A549 (cell line): ENCODE results near the gene PPM1H. TPM values are rescaled to one million over a fixed set of nuclear protein-coding genes. Genes with fewer than 3 reads are reported as not detected.

Experiments used
- ATAC-seq, 2 experiments: fragments of 200-7000 bp in 1 of 2; fragments of >200 bp in 1 of 2; cut with Nextera tagmentation in 1 of 2; cut with Tn5 transposase in 1 of 2; 3 replicates each; pipeline versions ENCODE4 v1.8.0 to v1.9.1; 2018 to 2020; ENCODE audit warnings: mild to moderate bottlenecking in 1 of 2, moderate library complexity in 1 of 2
- CTCF ChIA-PET: fragments of 300-600 bp; sonication (Branson Sonifier 250); formaldehyde crosslinking; extraction: SDS; loops from one replicate; lab custom pipeline; 2021; ENCODE audit warnings: antibody characterized with exemption, inconsistent platforms; lab: Yijun Ruan, JAX
- POLR2A ChIA-PET: fragments of 350-600 bp; formaldehyde crosslinking; extraction: SDS; loops from one replicate; lab custom pipeline; 2021; ENCODE audit warnings: antibody characterized with exemption, inconsistent platforms; lab: Yijun Ruan, JAX
- DNase-seq, 2 experiments: peaks; one replicate each; pipeline versions ENCODE4 v3.0.0 to v3.0.0-alpha.2; 2011 to 2016; ENCODE audit warnings: low read depth in 1 of 2, low spot score in 1 of 2
- FAIRE-seq: peaks from 2 replicates; lab custom pipeline; 2011; peaks lifted over from hg19 to GRCh38; lab: Jason Lieb, UNC
- H3K27ac ChIP-seq, 2 experiments: fragments of >200 bp; sonication (Bioruptor Twin); formaldehyde crosslinking; 3 replicates each; pipeline ENCODE4 v1.5.1; 2016 to 2017
- H3K4me1 ChIP-seq: fragments of >200 bp; sonication (Bioruptor Twin); formaldehyde crosslinking; 3 replicates; pipeline ENCODE4 v1.6.1; 2016
- H3K4me2 ChIP-seq: fragments of >200 bp; sonication (Bioruptor Twin); formaldehyde crosslinking; 3 replicates; pipeline ENCODE4 v1.6.1; 2016
- H3K4me3 ChIP-seq: fragments of >200 bp; sonication (Bioruptor Twin); formaldehyde crosslinking; 3 replicates; pipeline ENCODE4 v1.5.1; 2016
- H3K9me3 ChIP-seq: fragments of >200 bp; sonication (Bioruptor Twin); formaldehyde crosslinking; 3 replicates; pipeline ENCODE4 v1.6.1; 2016
- CEBPB ChIP-seq, 2 experiments: fragments of >200 bp in 1 of 2; sonication (Bioruptor Twin) in 1 of 2; formaldehyde crosslinking in 1 of 2; IDR thresholded peaks; 2 replicates each; pipeline ENCODE4 v1.6.1; 2012 to 2016
- EHF ChIP-seq: fragments of 250-450 bp; sonication (Bioruptor Pico); IDR thresholded peaks from 2 replicates; pipeline ENCODE4 v1.5.0; 2020; ENCODE audit warnings: mild to moderate bottlenecking
- ESRRA ChIP-seq: fragments of 150-350 bp; IDR thresholded peaks from 2 replicates; pipeline ENCODE4 v1.6.1; 2014; ENCODE audit warnings: mild to moderate bottlenecking, low read length, borderline replicate concordance
- FOSL2 ChIP-seq, 2 experiments: fragments of 450-650 bp in 1 of 2; fragments of >200 bp in 1 of 2; sonication (Bioruptor Twin) in 1 of 2; formaldehyde crosslinking; IDR thresholded peaks; 2 replicates each; pipeline versions ENCODE4 v1.5.0 to v1.6.1; 2016 to 2020; ENCODE audit warnings: mild to moderate bottlenecking in 1 of 2, moderate library complexity in 1 of 2
- HDAC2 ChIP-seq: fragments of 200-600 bp; sonication (generic); IDR thresholded peaks from 2 replicates; pipeline ENCODE4 v1.6.1; 2016
- JUN ChIP-seq, 2 experiments: fragments of >200 bp; sonication (Bioruptor Twin); formaldehyde crosslinking; IDR thresholded peaks; 2 replicates in 1 of 2; 3 replicates in 1 of 2; pipeline ENCODE4 v1.6.1; 2016 to 2017
- KDM1A ChIP-seq: fragments of 200-600 bp; sonication (generic); IDR thresholded peaks from 2 replicates; pipeline ENCODE4 v1.6.1; 2016; ENCODE audit warnings: low read depth, mild to moderate bottlenecking
- MAFK ChIP-seq: fragments of 450-650 bp; IDR thresholded peaks from 2 replicates; pipeline ENCODE4 v1.6.1; 2014; ENCODE audit not compliant: partially characterized antibody
- PBX3 ChIP-seq: IDR thresholded peaks from 2 replicates; pipeline ENCODE4 v1.6.1; 2012
- POLR2A ChIP-seq: IDR thresholded peaks from 2 replicates; pipeline ENCODE4 v1.6.1; 2012; ENCODE audit warnings: mild to moderate bottlenecking, low read length
- REST ChIP-seq: fragments of 200-600 bp; sonication (generic); IDR thresholded peaks from 2 replicates; pipeline ENCODE4 v1.6.1; 2016; ENCODE audit warnings: antibody characterized with exemption, mild to moderate bottlenecking, moderate library complexity
- SMC3 ChIP-seq: fragments of >200 bp; sonication (Bioruptor Twin); formaldehyde crosslinking; IDR thresholded peaks from 3 replicates; pipeline ENCODE4 v1.6.1; 2018; ENCODE audit warnings: inconsistent platforms
- TP53 ChIP-seq: fragments of 250-450 bp; sonication (Bioruptor Pico); IDR thresholded peaks from 2 replicates; pipeline ENCODE4 v1.5.0; 2021; ENCODE audit warnings: mild to moderate bottlenecking, moderate library complexity
- ZC3H11A ChIP-seq: fragments of 450-650 bp; IDR thresholded peaks from 2 replicates; pipeline ENCODE4 v1.6.1; 2014; ENCODE audit warnings: antibody characterized with exemption, mild to moderate bottlenecking
- ZFP36 ChIP-seq: fragments of 450-650 bp; IDR thresholded peaks from 2 replicates; pipeline ENCODE4 v1.6.1; 2014; ENCODE audit warnings: borderline replicate concordance; ENCODE audit not compliant: partially characterized antibody
- ZNF302 ChIP-seq: fragments of 250-450 bp; sonication (Bioruptor Pico); IDR thresholded peaks from 2 replicates; pipeline ENCODE4 v1.9.0; 2021; ENCODE audit warnings: inconsistent platforms, mild to moderate bottlenecking, moderate library complexity
- WGBS: methylation state at CpG from one replicate; pipeline ENCODE4 v1.1.6; 2017; ENCODE audit errors: missing lambda C conversion rate; 5-methylcytosine and 5-hydroxymethylcytosine counted together
- polyA plus RNA-seq, 4 experiments: library from polyadenylated mRNA; depleted of rRNA in 3 of 4; stranded (reverse); fragments of >200 nt; fragmentation: RNase III in 1 of 4; extraction: RNeasy Plus Mini Kit Qiagen cat#74134 plus additional on column Dnase treatment in 1 of 4; gene quantifications; 2 replicates in 3 of 4; 3 replicates in 1 of 4; pipeline ENCODE4 v1.2.3, GENCODE V29; 2011 to 2017
- TF ChIP-seq, protein P1 (sequence below): fragments of 450-650 bp; IDR thresholded peaks from 2 replicates; pipeline ENCODE4 v1.6.1; 2014; ENCODE audit warnings: antibody characterized with exemption
- TF ChIP-seq, protein P2 (sequence below): fragments of >200 bp; sonication (Bioruptor Twin); formaldehyde crosslinking; IDR thresholded peaks from 2 replicates; pipeline ENCODE4 v1.6.1; 2016

The PPM1H gene
- polyA plus RNA-seq, 2 of the 4 experiments (the other 2 are of a cell fraction): 7.8 TPM

DNA sequence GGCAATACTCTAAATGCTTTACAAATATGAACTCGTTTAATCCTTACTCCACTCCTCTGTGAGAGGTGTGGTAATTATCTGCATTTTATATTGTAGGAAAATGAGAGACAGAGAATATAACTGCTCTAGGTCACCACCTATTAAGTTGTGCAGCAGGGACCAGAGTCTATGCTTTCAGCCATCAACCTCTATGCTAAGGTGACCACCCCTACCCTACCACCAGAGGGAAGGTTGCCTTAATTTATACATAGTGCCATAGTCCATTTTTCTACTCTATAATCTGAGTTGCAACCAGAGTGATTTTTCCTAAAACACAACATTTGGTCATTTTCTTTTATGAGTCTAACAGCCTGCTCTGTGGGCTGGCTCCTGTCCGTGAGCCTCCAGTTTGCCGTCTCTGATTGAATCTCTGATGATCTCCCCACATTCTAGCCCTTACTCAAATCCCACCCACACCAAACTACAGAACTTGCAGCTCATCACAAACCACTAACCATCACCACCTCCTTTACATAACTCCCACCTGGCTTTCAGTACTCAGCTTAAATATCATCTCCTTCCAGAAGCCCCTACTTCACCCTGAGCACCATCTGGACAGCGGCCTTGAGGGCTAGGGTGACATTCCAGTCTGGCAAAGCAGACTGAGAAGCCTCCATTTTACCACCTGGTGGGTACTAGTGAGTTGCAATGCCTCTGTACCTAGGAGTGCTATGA, 126.6 kb downstream of the PPM1H start:
- peak; percentile 30 to 44; a peak in 4 of 6 replicates for ATAC-seq

DNA sequence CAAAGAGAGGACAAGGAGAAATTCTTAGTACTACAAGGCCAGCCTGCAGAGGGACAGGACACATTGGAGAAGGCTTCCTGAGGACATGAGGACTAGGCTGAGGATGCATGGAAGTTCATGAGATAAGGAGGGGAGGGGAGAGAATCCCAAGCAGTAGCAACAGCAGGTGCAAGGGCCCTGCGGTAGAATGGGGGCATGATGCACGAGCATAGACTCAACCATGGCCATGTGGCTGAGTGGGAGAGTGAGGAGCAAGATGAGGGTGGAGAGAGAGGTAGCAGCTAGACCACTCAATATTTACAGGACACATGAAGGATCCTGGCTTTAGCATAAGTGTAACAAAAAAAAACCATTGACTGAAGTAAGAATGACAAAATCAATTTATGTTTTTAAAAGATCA, 128.1 kb downstream of the PPM1H start:
- H3K4me1 ChIP-seq: no peaks in the 10 kb centered on the region
- no peak for DNase-seq
- no peak for TF ChIP-seq TP53 (CRISPR knock-in tag)
- TF ChIP-seq ZNF302 (CRISPR knock-in tag): no peak
- TF ChIP-seq ZFP36: no peak
- no peak for TF ChIP-seq FOSL2 (IDR thresholded peaks at IDR 0.05)
- no peak for TF ChIP-seq FOSL2 (CRISPR knock-in tag; IDR thresholded peaks at IDR 0.05)
- TF ChIP-seq PBX3: no peak
- no peak for TF ChIP-seq EHF (CRISPR knock-in tag)
- TF ChIP-seq CEBPB (IDR thresholded peaks at IDR 0.05): no peak
- TF ChIP-seq MAFK: no peak
- no peak for TF ChIP-seq KDM1A
- TF ChIP-seq SMC3: no peak
- TF ChIP-seq POLR2A: no peak
- no peak for TF ChIP-seq ESRRA
- TF ChIP-seq ZC3H11A: no peak
- TF ChIP-seq, protein P1, sequence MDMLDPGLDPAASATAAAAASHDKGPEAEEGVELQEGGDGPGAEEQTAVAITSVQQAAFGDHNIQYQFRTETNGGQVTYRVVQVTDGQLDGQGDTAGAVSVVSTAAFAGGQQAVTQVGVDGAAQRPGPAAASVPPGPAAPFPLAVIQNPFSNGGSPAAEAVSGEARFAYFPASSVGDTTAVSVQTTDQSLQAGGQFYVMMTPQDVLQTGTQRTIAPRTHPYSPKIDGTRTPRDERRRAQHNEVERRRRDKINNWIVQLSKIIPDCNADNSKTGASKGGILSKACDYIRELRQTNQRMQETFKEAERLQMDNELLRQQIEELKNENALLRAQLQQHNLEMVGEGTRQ: no peak
- no peak for TF ChIP-seq HDAC2
- TF ChIP-seq JUN (IDR thresholded peaks at IDR 0.05): no peak
- TF ChIP-seq, protein P2, sequence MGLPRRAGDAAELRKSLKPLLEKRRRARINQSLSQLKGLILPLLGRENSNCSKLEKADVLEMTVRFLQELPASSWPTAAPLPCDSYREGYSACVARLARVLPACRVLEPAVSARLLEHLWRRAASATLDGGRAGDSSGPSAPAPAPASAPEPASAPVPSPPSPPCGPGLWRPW: no peak
- no peak overlapping the region for H3K27ac ChIP-seq
- POLR2A ChIA-PET: no interaction called here
- no peak overlapping the region for H3K4me3 ChIP-seq
- no peak for FAIRE-seq
- H3K4me2 ChIP-seq: no peak overlapping the region
- no peak for ATAC-seq
- CTCF ChIA-PET: interaction anchor here (0.7 to 2.4 kb wide), 7 partner anchors 7 to 371 kb away, joined by 3 to 11 read pairs (median 4); no protein-coding TSS in a partner anchor
- 69% methylated on average over 2 of the region's 2 CpGs for WGBS
- no peaks in the 10 kb centered on the region for H3K9me3 ChIP-seq

More for the DNA sequence above, 126.6 kb downstream of the PPM1H start:
- no peak overlapping the region for H3K4me2 ChIP-seq
- ChIA-PET CTCF (interaction anchor here (0.6 to 2.4 kb wide), 4 partner anchors 9 to 370 kb away, joined by 3 to 11 read pairs (median 6); no protein-coding TSS in a partner anchor), POLR2A (no interaction called here)
- WGBS: 83% methylated on average over 4 of the region's 4 CpGs
- no peaks in the 10 kb centered on the region for H3K9me3 ChIP-seq
- DNase-seq: no peak
- no peak for TF ChIP-seq REST
- no peak overlapping the region for H3K27ac ChIP-seq
- H3K4me1 ChIP-seq: peaks cover 5% of the 10 kb centered on the region; the same call in 2 of the 3 replicates
- no peak for FAIRE-seq
- no peak overlapping the region for H3K4me3 ChIP-seq
